HEK293 (cell line): ENCODE results near the gene RTKN2.
A peak's percentile ranks its signal among the peaks of the same experiment; 100 is the strongest.

Experiments used
- CTCF ChIA-PET: fragments of 350-600 bp; formaldehyde crosslinking; extraction: SDS; loops from one replicate; lab custom pipeline; 2021; ENCODE audit warnings: antibody characterized with exemption; lab: Yijun Ruan, JAX
- POLR2A ChIA-PET: fragments of 300-600 bp; formaldehyde crosslinking; extraction: SDS; loops from one replicate; lab custom pipeline; 2020; ENCODE audit warnings: antibody characterized with exemption, inconsistent platforms; lab: Yijun Ruan, JAX
- H3K27ac ChIP-seq: fragments of 200-500 bp; sonication (Bioruptor generic); 2 replicates; pipeline ENCODE4 v1.5.1; 2014; ENCODE audit warnings: low read depth, low read length, control low read depth, inconsistent platforms; ENCODE audit errors: extremely low read depth
- H3K36me3 ChIP-seq, 2 experiments: fragments of 200-500 bp in 1 of 2; sonication (Bioruptor generic) in 1 of 2; 1 replicate in 1 of 2; 2 replicates in 1 of 2; pipeline ENCODE4 v1.5.1; 2014 to 2017; ENCODE audit warnings: inconsistent platforms in 2 of 2, low read length in 2 of 2; ENCODE audit not compliant: control insufficient read depth in 2 of 2, insufficient read depth in 1 of 2
- H3K4me1 ChIP-seq: fragments of 200-500 bp; sonication (Bioruptor generic); 2 replicates; pipeline ENCODE4 v1.5.1; 2014; ENCODE audit warnings: mild to moderate bottlenecking, low read length, inconsistent platforms; ENCODE audit not compliant: control insufficient read depth, insufficient read depth
- H3K4me3 ChIP-seq: 2 replicates; pipeline ENCODE4 v1.5.1; 2011; ENCODE audit warnings: low read depth, mild to moderate bottlenecking, control low read depth, low read length, moderate library complexity
- H3K9me3 ChIP-seq: fragments of 200-500 bp; sonication (Bioruptor generic); 2 replicates; pipeline ENCODE4 v1.5.1; 2014; ENCODE audit warnings: low read depth, low read length, inconsistent platforms; ENCODE audit not compliant: control insufficient read depth, insufficient read depth
- INSM2 ChIP-seq: fragments of 450-650 bp; formaldehyde crosslinking; IDR thresholded peaks from 2 replicates; pipeline ENCODE4 v1.5.1; 2016; ENCODE audit warnings: missing biosample characterization, missing genetic modification characterization
- KLF1 ChIP-seq: fragments of 450-650 bp; formaldehyde crosslinking; IDR thresholded peaks from 2 replicates; pipeline ENCODE4 v1.5.1; 2016; ENCODE audit warnings: missing biosample characterization, missing genetic modification characterization
- MEIS1 ChIP-seq: sonication (generic); formaldehyde crosslinking; IDR thresholded peaks from 2 replicates; pipeline ENCODE4 v1.8.1; 2022; ENCODE audit warnings: missing genetic modification reagents, mild to moderate bottlenecking, borderline replicate concordance
- MZF1 ChIP-seq: fragments of 450-650 bp; formaldehyde crosslinking; IDR thresholded peaks from 2 replicates; pipeline ENCODE4 v1.5.1; 2017; ENCODE audit warnings: missing biosample characterization, missing genetic modification characterization, borderline replicate concordance
- REPIN1 ChIP-seq: fragments of 450-650 bp; formaldehyde crosslinking; IDR thresholded peaks from 2 replicates; pipeline ENCODE4 v1.5.1; 2017; ENCODE audit warnings: missing biosample characterization, missing genetic modification characterization, low read depth
- ZBTB49 ChIP-seq: fragments of 450-650 bp; formaldehyde crosslinking; IDR thresholded peaks from 2 replicates; pipeline ENCODE4 v1.5.1; 2016; ENCODE audit warnings: missing biosample characterization, missing genetic modification characterization, low read depth
- ZIC2 ChIP-seq: fragments of 450-650 bp; formaldehyde crosslinking; IDR thresholded peaks from 2 replicates; pipeline ENCODE4 v1.5.1; 2016; ENCODE audit warnings: missing biosample characterization, missing genetic modification characterization
- ZNF121 ChIP-seq: fragments of 450-650 bp; formaldehyde crosslinking; IDR thresholded peaks from 2 replicates; pipeline ENCODE4 v1.5.1; 2016; ENCODE audit warnings: missing biosample characterization, missing genetic modification characterization
- ZNF140 ChIP-seq: fragments of 450-650 bp; formaldehyde crosslinking; IDR thresholded peaks from 2 replicates; pipeline ENCODE4 v1.5.1; 2016; ENCODE audit warnings: missing biosample characterization, missing genetic modification characterization
- ZNF16 ChIP-seq: fragments of 450-650 bp; formaldehyde crosslinking; IDR thresholded peaks from 2 replicates; pipeline ENCODE4 v1.5.1; 2016; ENCODE audit warnings: low read depth, missing biosample characterization, missing genetic modification characterization
- ZNF24 ChIP-seq: fragments of 450-650 bp; formaldehyde crosslinking; IDR thresholded peaks from 2 replicates; pipeline ENCODE4 v1.5.1; 2016; ENCODE audit warnings: missing biosample characterization, missing genetic modification characterization
- ZNF324 ChIP-seq: fragments of 450-650 bp; formaldehyde crosslinking; IDR thresholded peaks from 2 replicates; pipeline ENCODE4 v1.5.1; 2016; ENCODE audit warnings: missing biosample characterization, missing genetic modification characterization
- ZNF37A ChIP-seq: fragments of 450-650 bp; IDR thresholded peaks from 2 replicates; pipeline ENCODE4 v1.5.1; 2018; ENCODE audit warnings: missing biosample characterization, missing genetic modification characterization
- ZNF391 ChIP-seq: fragments of 450-650 bp; formaldehyde crosslinking; IDR thresholded peaks from 2 replicates; pipeline ENCODE4 v1.5.1; 2016; ENCODE audit warnings: low read depth, missing biosample characterization, missing genetic modification characterization, borderline replicate concordance
- ZNF394 ChIP-seq: fragments of 450-650 bp; formaldehyde crosslinking; IDR thresholded peaks from 2 replicates; pipeline ENCODE4 v1.5.1; 2016; ENCODE audit warnings: missing biosample characterization, missing genetic modification characterization, mild to moderate bottlenecking, moderate library complexity, borderline replicate concordance
- ZNF549 ChIP-seq: fragments of 450-650 bp; IDR thresholded peaks from 2 replicates; pipeline ENCODE4 v1.5.1; 2018; ENCODE audit warnings: missing biosample characterization, missing genetic modification characterization, mild to moderate bottlenecking, inconsistent platforms, moderate library complexity
- ZNF555 ChIP-seq: fragments of 450-650 bp; formaldehyde crosslinking; conservative IDR thresholded peaks from 2 replicates; pipeline ENCODE4 v1.5.1; 2017; ENCODE audit warnings: missing biosample characterization, mild to moderate bottlenecking, missing genetic modification characterization, inconsistent platforms
- ZNF571 ChIP-seq: fragments of 450-650 bp; formaldehyde crosslinking; IDR thresholded peaks from 2 replicates; pipeline ENCODE4 v1.5.0; 2017; ENCODE audit warnings: missing biosample characterization, missing genetic modification characterization
- ZNF701 ChIP-seq: fragments of 450-650 bp; formaldehyde crosslinking; IDR thresholded peaks from 2 replicates; pipeline ENCODE4 v1.5.1; 2016; ENCODE audit warnings: missing biosample characterization, missing genetic modification characterization
- ZNF785 ChIP-seq: fragments of 450-650 bp; formaldehyde crosslinking; IDR thresholded peaks from 2 replicates; pipeline ENCODE4 v1.5.1; 2016; ENCODE audit warnings: missing biosample characterization, missing genetic modification characterization

Gene RTKN2

GRCh38 chr10:62165803-62166202, 102.8 kb downstream of the RTKN2 start:
- Histone ChIP-seq H3K4me1 (no peaks in the 10 kb centered on the region), H3K4me3 (no peak overlapping the region), H3K27ac (no peak overlapping the region), H3K36me3 (no peaks in the 10 kb centered on the region), H3K9me3 (no peaks in the 10 kb centered on the region)
- TF ChIP-seq ZNF24 (peak; percentile 39; the same call in 1 of the 2 replicates), MEIS1 (CRISPR knock-in tag) (no peak)
- CTCF ChIA-PET, result interaction anchor here (0.6 kb wide), 2 partner anchors 88 to 270 kb away, joined by 3 to 4 read pairs; no protein-coding TSS in a partner anchor
- POLR2A ChIA-PET, result interaction anchor here (0.6 kb wide), 1 partner anchor 110 kb away, joined by 3 read pairs; no protein-coding TSS in a partner anchor

GRCh38 chr10:62163024-62163423, 105.6 kb downstream of the RTKN2 start:
- H3K9me3 ChIP-seq, result no peaks in the 10 kb centered on the region
- no peaks in the 10 kb centered on the region for H3K4me1 ChIP-seq
- no peak overlapping the region for H3K27ac ChIP-seq
- no peak overlapping the region for H3K4me3 ChIP-seq
- ChIA-PET POLR2A (no interaction called here), CTCF (no interaction called here)
- TF ChIP-seq ZNF571 (tag by site-specific recombination) (no peak), ZNF701 (tag by site-specific recombination) (no peak), ZNF391 (tag by site-specific recombination) (no peak), ZNF16 (tag by site-specific recombination) (no peak), ZIC2 (no peak), ZNF394 (tag by site-specific recombination) (no peak), ZNF549 (tag by site-specific recombination) (no peak), KLF1 (no peak), ZNF555 (tag by site-specific recombination) (no peak), MZF1 (tag by site-specific recombination) (no peak), INSM2 (tag by site-specific recombination) (no peak)
- H3K36me3 ChIP-seq, result no peaks in the 10 kb centered on the region

- H3K27ac ChIP-seq, result no peak overlapping the region
- TF ChIP-seq ZNF785 (tag by site-specific recombination) (no peak), REPIN1 (tag by site-specific recombination) (no peak), ZNF324 (no peak), ZNF140 (no peak), ZBTB49 (tag by site-specific recombination) (no peak), ZNF37A (tag by site-specific recombination) (no peak), ZNF121 (tag by site-specific recombination) (no peak)
- ChIA-PET POLR2A (no interaction called here), CTCF (no interaction called here)
- H3K4me1 ChIP-seq, result no peaks in the 10 kb centered on the region
- H3K4me3 ChIP-seq, result no peak overlapping the region
- no peaks in the 10 kb centered on the region for H3K9me3 ChIP-seq
- no peaks in the 10 kb centered on the region for H3K36me3 ChIP-seq
Measured at GRCh38 chr10:62162261-62162981, 106.2 kb downstream of the RTKN2 start.
